Natural killer cell treated with Interleukin-12 subunit alpha and Interleukin-12 subunit beta and Interleukin-15 and Interleukin-18, amount 100 ng/mL, for 72 hours (primary cell): ENCODE results near the gene OGDH. TPM values are rescaled to one million over a fixed set of nuclear protein-coding genes. Genes with fewer than 3 reads are reported as not detected.
A peak's percentile ranks its signal among the peaks of the same experiment; 100 is the strongest.
"Not testable (repeated sequence)": the region's sequence is repeated elsewhere in the genome, so short reads cannot be mapped to it uniquely, and the experiment has no call there.

Experiments
- ATAC-seq, 2 donors: fragments of 150-1000 bp; cut with Tn5 transposase in 1 of 2; sonication (Bioruptor Pico), chemical (Tn5 transposase) in 1 of 2; 2 replicates each; pipeline ENCODE4 v1.10.0; 2021
- DNase-seq: peaks from one replicate; pipeline ENCODE4 v3.0.0; 2022; ENCODE audit warnings: low spot score
- H3K27ac Mint-ChIP-seq, 2 donors: 1 replicate in 1 of 2; 2 replicates in 1 of 2; pipeline ENCODE4 v1.8.0; 2022; ENCODE audit warnings: mixed read lengths in 2 of 2, mild to moderate bottlenecking in 1 of 2, moderate library complexity in 1 of 2
- H3K27me3 Mint-ChIP-seq, 2 donors: 1 replicate in 1 of 2; 2 replicates in 1 of 2; pipeline ENCODE4 v1.8.0; 2022; ENCODE audit warnings: mixed read lengths in 2 of 2
- H3K36me3 Mint-ChIP-seq: one replicate; pipeline ENCODE4 v1.8.0; 2022; ENCODE audit warnings: mixed read lengths
- H3K4me1 Mint-ChIP-seq, 2 donors: 1 replicate in 1 of 2; 2 replicates in 1 of 2; pipeline ENCODE4 v1.8.0; 2022; ENCODE audit warnings: low read depth in 2 of 2, mixed read lengths in 2 of 2, mild to moderate bottlenecking in 1 of 2
- H3K4me3 Mint-ChIP-seq: one replicate; pipeline ENCODE4 v1.8.0; 2022; ENCODE audit warnings: mixed read lengths
- H3K9me3 Mint-ChIP-seq: 2 replicates; pipeline ENCODE4 v1.8.0; 2022; ENCODE audit warnings: mixed read lengths
- total RNA-seq, 2 donors: library from RNA; stranded (reverse); gene quantifications; one replicate each; pipeline ENCODE4 v1.2.3, GENCODE V29; 2022

The OGDH gene
- total RNA-seq, 2 donors from 2014 or later: 84.8 to 116 TPM

DNA sequence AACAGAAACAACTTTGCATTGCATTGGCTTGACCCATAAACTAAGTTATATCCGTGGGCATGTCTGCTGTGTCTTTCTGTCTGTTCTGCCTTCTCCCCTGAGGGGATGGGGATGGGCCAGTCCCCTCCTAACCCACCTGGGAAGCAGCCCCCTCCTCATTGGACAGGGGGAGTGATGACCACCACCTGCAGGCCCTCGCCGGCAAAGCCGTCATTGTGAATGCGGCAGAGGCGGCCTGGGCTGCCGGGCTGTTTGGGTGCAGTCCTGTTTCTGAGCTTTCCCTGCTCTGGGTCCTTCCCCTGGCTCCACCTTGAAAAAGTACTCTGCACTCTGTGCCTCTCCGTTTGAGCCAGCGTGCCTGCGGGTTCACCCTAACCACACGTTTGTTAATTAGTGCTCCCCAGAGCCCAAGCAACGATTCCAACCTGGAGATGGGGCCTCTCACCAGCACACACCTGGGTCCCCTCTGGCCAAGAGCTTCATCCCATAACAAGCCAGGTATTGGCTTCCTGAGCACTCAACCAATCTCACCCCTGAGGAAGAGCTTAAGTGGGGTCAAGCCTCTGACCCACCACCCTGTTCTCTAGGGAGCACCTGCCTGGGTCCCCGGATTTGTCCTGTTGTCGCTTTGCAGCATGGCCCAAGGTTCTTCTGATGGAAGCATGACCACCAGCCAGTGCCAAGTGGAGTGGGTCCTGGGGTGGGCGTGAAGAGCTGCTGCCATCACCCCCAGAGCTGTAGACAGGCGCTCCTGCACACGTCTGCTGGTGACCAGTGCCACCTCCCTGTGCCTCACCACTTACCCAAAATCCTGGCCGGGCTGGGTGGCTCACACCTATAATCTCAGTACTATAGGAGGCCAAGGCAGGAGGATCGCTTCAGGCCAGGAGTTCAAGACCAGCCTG, 102.8 kb downstream of the OGDH start:
- ATAC-seq: no peak
- Mint-ChIP-seq H3K27me3 (no peaks in the 10 kb centered on the region), H3K27ac (peak overlapping the region in 1 of 2 donors; percentile 47), H3K4me1 (peaks cover 0 to 8% of the 10 kb centered on the region in 2 donors), H3K36me3 (peaks cover 5% of the 10 kb centered on the region), H3K4me3 (no peak overlapping the region), H3K9me3 (no peaks in the 10 kb centered on the region)
- DNase-seq: no peak

DNA sequence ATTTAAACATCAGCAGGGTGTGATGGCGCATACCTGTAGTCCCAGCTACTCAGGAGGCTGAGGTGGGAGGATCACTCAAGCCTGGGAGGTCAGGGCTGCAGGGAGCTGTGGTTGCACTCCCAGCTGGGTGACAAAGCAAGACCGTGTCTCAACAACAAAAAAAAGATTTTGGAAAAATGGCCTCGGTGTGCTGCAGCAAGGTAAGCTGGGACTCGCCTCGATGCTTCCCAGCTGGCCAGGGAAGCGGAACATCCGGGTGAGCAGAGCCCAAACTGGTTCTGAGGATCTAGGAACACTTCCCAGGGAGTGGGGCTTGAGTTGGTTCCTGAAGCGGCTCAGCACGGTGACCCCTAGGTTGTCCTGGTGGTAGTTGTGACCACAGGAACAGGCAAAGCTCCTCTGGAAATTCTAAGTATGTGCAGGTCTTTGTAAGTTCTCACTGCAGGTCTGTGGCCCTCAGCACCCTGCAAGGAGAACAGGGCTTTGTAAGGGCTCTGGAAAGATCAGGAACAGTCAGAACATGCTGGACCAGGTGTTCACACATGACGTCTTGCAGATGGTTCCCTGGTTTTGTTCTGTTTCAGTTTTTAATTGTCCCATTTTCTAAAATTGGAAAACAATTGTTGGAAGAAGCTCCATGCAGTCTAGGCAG, 103.6 kb downstream of the OGDH start:
- Mint-ChIP-seq H3K27me3 (no peaks in the 10 kb centered on the region), H3K4me1 (peaks cover 0 to 8% of the 10 kb centered on the region in 2 donors), H3K27ac (peak overlapping the region in 1 of 2 donors; percentile 47), H3K9me3 (no peaks in the 10 kb centered on the region), H3K4me3 (no peak overlapping the region), H3K36me3 (peaks cover 5% of the 10 kb centered on the region)
- DNase-seq (no peak), ATAC-seq (no peak)

GRCh38 chr7:44711528-44711927, 105.1 kb downstream of the OGDH start:
- Mint-ChIP-seq H3K27ac (peak overlapping the region in 1 of 2 donors; percentile 68), H3K9me3 (no peaks in the 10 kb centered on the region), H3K36me3 (no peaks in the 10 kb centered on the region), H3K4me3 (no peak overlapping the region), H3K27me3 (no peaks in the 10 kb centered on the region), H3K4me1 (peaks cover 0 to 8% of the 10 kb centered on the region in 2 donors)
- no peak for ATAC-seq
- no peak for DNase-seq

GRCh38 chr7:44712012-44712411, 105.6 kb downstream of the OGDH start:
- Mint-ChIP-seq H3K9me3 (no peaks in the 10 kb centered on the region), H3K36me3 (no peaks in the 10 kb centered on the region), H3K4me3 (no peak overlapping the region), H3K4me1 (peaks cover 0 to 8% of the 10 kb centered on the region in 2 donors), H3K27me3 (no peaks in the 10 kb centered on the region), H3K27ac (no peak overlapping the region)
- DNase-seq: no peak
- no peak for ATAC-seq

GRCh38 chr7:44713141-44713540, 106.7 kb downstream of the OGDH start:
- no peaks in the 10 kb centered on the region for H3K9me3 Mint-ChIP-seq
- no peak overlapping the region for H3K27ac Mint-ChIP-seq
- no peaks in the 10 kb centered on the region for H3K36me3 Mint-ChIP-seq
- no peak for DNase-seq
- H3K4me3 Mint-ChIP-seq: no peak overlapping the region
- H3K4me1 Mint-ChIP-seq: peaks cover 0 to 8% of the 10 kb centered on the region in 2 donors
- no peaks in the 10 kb centered on the region for H3K27me3 Mint-ChIP-seq
- ATAC-seq: no peak

- Mint-ChIP-seq H3K4me3 (no peak overlapping the region), H3K27ac (no peak overlapping the region), H3K36me3 (no peaks in the 10 kb centered on the region), H3K4me1 (peaks cover 0 to 8% of the 10 kb centered on the region in 2 donors), H3K27me3 (no peaks in the 10 kb centered on the region), H3K9me3 (no peaks in the 10 kb centered on the region)
- DNase-seq (no peak), ATAC-seq (no peak)
Measured at GRCh38 chr7:44713680-44714335, 107.4 kb downstream of the OGDH start.

GRCh38 chr7:44716205-44716604, 109.8 kb downstream of the OGDH start:
- Mint-ChIP-seq H3K4me1 (peaks cover 0 to 4% of the 10 kb centered on the region in 2 donors), H3K36me3 (no peaks in the 10 kb centered on the region), H3K4me3 (no peak overlapping the region), H3K9me3 (no peaks in the 10 kb centered on the region), H3K27me3 (no peaks in the 10 kb centered on the region), H3K27ac (no peak overlapping the region)
- ATAC-seq (no peak), DNase-seq (no peak)

DNA sequence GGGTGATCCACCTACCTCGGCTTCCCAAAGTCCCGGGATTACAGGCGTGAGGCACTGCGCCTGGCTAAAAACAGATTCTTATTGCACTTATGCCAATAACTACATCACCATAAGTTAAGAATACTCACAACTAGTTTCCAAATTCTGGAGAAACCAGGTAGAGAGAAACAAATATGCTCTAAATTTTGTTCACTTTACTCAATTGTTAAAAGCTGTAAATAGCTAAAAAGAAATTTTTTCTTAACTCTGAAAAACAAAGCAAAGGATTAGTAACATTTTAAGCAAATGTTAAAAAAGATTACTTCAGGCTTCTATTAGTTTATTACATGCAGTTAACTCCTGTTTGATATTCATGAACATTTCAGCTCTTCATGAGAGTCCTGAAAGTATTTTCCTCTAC, 113.9 kb downstream of the OGDH start:
- Mint-ChIP-seq H3K9me3 (no peaks in the 10 kb centered on the region), H3K27ac (no peak overlapping the region), H3K4me3 (no peak overlapping the region), H3K27me3 (no peaks in the 10 kb centered on the region), H3K36me3 (no peaks in the 10 kb centered on the region), H3K4me1 (no peaks in the 10 kb centered on the region)
- ATAC-seq (no peak), DNase-seq (no peak)

- ATAC-seq (no peak), DNase-seq (no peak)
- peaks cover 0 to 4% of the 10 kb centered on the region in 2 donors for H3K27me3 Mint-ChIP-seq
- H3K9me3 Mint-ChIP-seq: no peaks in the 10 kb centered on the region
- no peaks in the 10 kb centered on the region for H3K36me3 Mint-ChIP-seq
- H3K27ac Mint-ChIP-seq: no peak overlapping the region
- peaks cover 5% of the 10 kb centered on the region in 2 donors for H3K4me1 Mint-ChIP-seq
- H3K4me3 Mint-ChIP-seq: no peak overlapping the region
Measured at GRCh38 chr7:44724276-44724675, 117.8 kb downstream of the OGDH start.

GRCh38 chr7:44726250-44726649, 119.8 kb downstream of the OGDH start:
- not testable (repeated sequence) for H3K4me1 Mint-ChIP-seq, H3K9me3 Mint-ChIP-seq, H3K4me3 Mint-ChIP-seq, ATAC-seq, H3K27ac Mint-ChIP-seq, H3K36me3 Mint-ChIP-seq, DNase-seq, H3K27me3 Mint-ChIP-seq

DNA sequence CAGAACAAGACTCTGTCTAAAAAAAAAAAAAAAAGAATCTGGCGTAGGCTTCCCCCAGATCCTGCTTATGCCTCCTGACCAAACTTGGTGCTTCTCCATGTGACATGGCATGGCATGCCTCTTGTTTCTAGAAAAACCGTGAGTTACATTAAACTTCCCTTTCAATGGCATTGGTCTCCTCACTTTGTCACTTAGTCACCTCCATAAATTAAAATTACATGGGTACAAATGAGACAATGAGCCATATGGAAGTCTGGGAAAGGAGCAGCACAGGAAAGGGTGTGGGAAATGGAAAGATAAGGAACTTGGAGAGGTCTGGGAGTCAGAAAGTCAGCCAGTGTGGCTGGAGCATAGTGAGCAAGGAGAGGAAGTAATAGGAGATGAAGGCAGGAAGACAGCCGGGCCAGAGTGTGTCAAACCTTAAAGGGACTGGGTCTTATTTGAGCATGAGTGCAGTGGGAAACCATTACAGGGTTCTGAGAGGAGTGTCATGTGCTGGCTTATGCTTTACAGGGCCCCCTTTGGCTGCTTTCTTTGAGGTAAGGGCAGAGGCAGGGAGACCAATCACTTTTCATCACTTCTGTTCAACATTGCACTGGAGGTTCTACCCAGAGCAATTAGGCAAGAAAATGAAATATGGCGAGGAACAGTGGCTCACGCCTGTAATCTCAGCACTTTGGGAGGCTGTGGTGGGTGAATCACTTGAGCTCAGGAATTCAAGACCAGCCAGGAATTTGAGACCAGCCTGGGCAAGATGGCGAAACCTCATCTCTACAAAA, 120.9 kb downstream of the OGDH start:
- ATAC-seq: no peak

DNA sequence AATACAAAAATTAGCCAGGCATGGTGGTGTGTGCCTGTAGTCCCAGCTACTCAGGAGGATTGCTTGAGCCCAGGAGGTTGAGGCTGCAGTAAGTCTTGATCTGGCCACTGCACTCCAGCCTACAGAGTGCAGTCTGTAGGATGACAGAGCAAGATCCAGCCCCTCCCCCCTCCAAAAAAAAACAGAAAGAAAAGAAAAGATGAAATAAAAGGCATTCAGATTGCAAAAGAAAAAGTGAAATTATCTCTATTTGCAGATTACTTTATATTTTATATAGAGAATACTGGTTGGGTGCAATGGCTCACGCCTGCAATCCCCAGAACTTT, 121.5 kb downstream of the OGDH start:
- Mint-ChIP-seq H3K4me3 (no peak overlapping the region), H3K9me3 (no peaks in the 10 kb centered on the region), H3K27ac (no peak overlapping the region)

More for the DNA sequence above, 120.9 kb downstream of the OGDH start:
- peak overlapping the region in 1 of 2 donors; percentile 3 for H3K27ac Mint-ChIP-seq
- no peak overlapping the region for H3K4me3 Mint-ChIP-seq
- H3K27me3 Mint-ChIP-seq: peaks cover 0 to 4% of the 10 kb centered on the region in 2 donors
- no peaks in the 10 kb centered on the region for H3K36me3 Mint-ChIP-seq
- no peak for DNase-seq
- no peaks in the 10 kb centered on the region for H3K9me3 Mint-ChIP-seq
- peaks cover 5 to 8% of the 10 kb centered on the region in 2 donors for H3K4me1 Mint-ChIP-seq

GRCh38 chr7:44729949-44730590, 123.6 kb downstream of the OGDH start:
- H3K4me1 Mint-ChIP-seq: peaks cover 11 to 14% of the 10 kb centered on the region in 2 donors
- H3K4me3 Mint-ChIP-seq: no peak overlapping the region
- no peaks in the 10 kb centered on the region for H3K36me3 Mint-ChIP-seq
- peaks cover 0 to 4% of the 10 kb centered on the region in 2 donors for H3K27me3 Mint-ChIP-seq
- DNase-seq (no peak), ATAC-seq (peak in 1 of 2 donors; percentile 64)
- H3K27ac Mint-ChIP-seq: no peak overlapping the region
- H3K9me3 Mint-ChIP-seq: no peaks in the 10 kb centered on the region

More for the DNA sequence above, 121.5 kb downstream of the OGDH start:
- ATAC-seq (no peak), DNase-seq (no peak)
- H3K4me1 Mint-ChIP-seq: peaks cover 5 to 8% of the 10 kb centered on the region in 2 donors
- peaks cover 0 to 4% of the 10 kb centered on the region in 2 donors for H3K27me3 Mint-ChIP-seq
- H3K36me3 Mint-ChIP-seq: no peaks in the 10 kb centered on the region
